ENCODE results near the gene CNTN5. TPM values are rescaled to one million over a fixed set of nuclear protein-coding genes. Genes with fewer than 3 reads are reported as not detected.

The CNTN5 gene
- total RNA-seq, 2 donors from 2014 or later, result not detected

- ATAC-seq (no peak), DNase-seq (ENCODE audit: low spot score in 2 of 2) (no peak)
- no peaks in the 10 kb centered on the region for H3K36me3 Mint-ChIP-seq
- no peak overlapping the region for H3K27ac Mint-ChIP-seq
- H3K9me3 Mint-ChIP-seq, result no peaks in the 10 kb centered on the region
Measured at GRCh38 chr11:100303897-100304296, 1283.1 kb downstream of the CNTN5 start.

GRCh38 chr11:100308202-100308601 is 1287.5 kb downstream of the CNTN5 start:
- peaks cover 14 to 17% of the 10 kb centered on the region in 2 donors for H3K9me3 Mint-ChIP-seq
- ATAC-seq, result no peak
- H3K27ac Mint-ChIP-seq, result no peak overlapping the region
- no peaks in the 10 kb centered on the region for H3K36me3 Mint-ChIP-seq
- DNase-seq (ENCODE audit: low spot score in 2 of 2), result no peak

- DNase-seq (ENCODE audit: low spot score in 2 of 2) (no peak), ATAC-seq (no peak)
- H3K36me3 Mint-ChIP-seq, result no peaks in the 10 kb centered on the region
- H3K27ac Mint-ChIP-seq, result no peak overlapping the region
- peaks cover 13 to 16% of the 10 kb centered on the region in 2 donors for H3K9me3 Mint-ChIP-seq
Measured at GRCh38 chr11:100315946-100316345, 1295.2 kb downstream of the CNTN5 start.

GRCh38 chr11:100316952-100317351 is 1296.2 kb downstream of the CNTN5 start:
- DNase-seq (ENCODE audit: low spot score in 2 of 2) (no peak), ATAC-seq (no peak)
- no peaks in the 10 kb centered on the region for H3K36me3 Mint-ChIP-seq
- H3K9me3 Mint-ChIP-seq, result peaks cover 9% of the 10 kb centered on the region in 2 donors
- H3K27ac Mint-ChIP-seq, result no peak overlapping the region

GRCh38 chr11:100319691-100320090 is 1298.9 kb downstream of the CNTN5 start:
- Mint-ChIP-seq H3K9me3 (peaks cover 0 to 6% of the 10 kb centered on the region in 2 donors), H3K36me3 (no peaks in the 10 kb centered on the region), H3K27ac (no peak overlapping the region)
- no peak for ATAC-seq
- no peak for DNase-seq (ENCODE audit: low spot score in 2 of 2)

GRCh38 chr11:100328626-100329340 is 1308.0 kb downstream of the CNTN5 start:
- peaks cover 27 to 33% of the 10 kb centered on the region in 2 donors for H3K9me3 Mint-ChIP-seq
- DNase-seq (ENCODE audit: low spot score in 2 of 2) (no peak), ATAC-seq (no peak)
- peaks cover 0 to 6% of the 10 kb centered on the region in 2 donors for H3K36me3 Mint-ChIP-seq
- no peak overlapping the region for H3K27ac Mint-ChIP-seq

- ATAC-seq (no peak), DNase-seq (ENCODE audit: low spot score in 2 of 2) (no peak)
- H3K9me3 Mint-ChIP-seq, result peaks cover 32 to 38% of the 10 kb centered on the region in 2 donors
- peaks cover 0 to 6% of the 10 kb centered on the region in 2 donors for H3K36me3 Mint-ChIP-seq
- no peak overlapping the region for H3K27ac Mint-ChIP-seq
Measured at GRCh38 chr11:100329352-100329751, 1308.6 kb downstream of the CNTN5 start.

GRCh38 chr11:100336873-100337272 is 1316.1 kb downstream of the CNTN5 start:
- peaks cover 12 to 44% of the 10 kb centered on the region in 2 donors for H3K9me3 Mint-ChIP-seq
- ATAC-seq, result no peak

GRCh38 chr11:100338144-100338840 is 1317.5 kb downstream of the CNTN5 start:
- ATAC-seq, result no peak
- DNase-seq (ENCODE audit: low spot score in 2 of 2), result no peak

More at GRCh38 chr11:100336873-100337272, 1316.1 kb downstream of the CNTN5 start:
- H3K36me3 Mint-ChIP-seq, result no peaks in the 10 kb centered on the region
- no peak for DNase-seq (ENCODE audit: low spot score in 2 of 2)
- no peak overlapping the region for H3K27ac Mint-ChIP-seq

GRCh38 chr11:100340466-100341319 is 1319.9 kb downstream of the CNTN5 start:
- ATAC-seq, result no peak
- DNase-seq (ENCODE audit: low spot score in 2 of 2), result no peak
- Mint-ChIP-seq H3K27ac (no peak overlapping the region), H3K36me3 (no peaks in the 10 kb centered on the region), H3K9me3 (peaks cover 5 to 30% of the 10 kb centered on the region in 2 donors)

More at GRCh38 chr11:100338144-100338840, 1317.5 kb downstream of the CNTN5 start:
- no peaks in the 10 kb centered on the region for H3K36me3 Mint-ChIP-seq
- H3K27ac Mint-ChIP-seq, result no peak overlapping the region
- H3K9me3 Mint-ChIP-seq, result peaks cover 8 to 39% of the 10 kb centered on the region in 2 donors

GRCh38 chr11:100353083-100353482 is 1332.3 kb downstream of the CNTN5 start:
- ATAC-seq (no peak), DNase-seq (ENCODE audit: low spot score in 2 of 2) (no peak)
- peaks cover 12 to 17% of the 10 kb centered on the region in 2 donors for H3K9me3 Mint-ChIP-seq
- H3K36me3 Mint-ChIP-seq, result no peaks in the 10 kb centered on the region
- no peak overlapping the region for H3K27ac Mint-ChIP-seq

- ATAC-seq (no peak), DNase-seq (ENCODE audit: low spot score in 2 of 2) (no peak)
- Mint-ChIP-seq H3K9me3 (peaks cover 10 to 11% of the 10 kb centered on the region in 2 donors), H3K27ac (no peak overlapping the region), H3K36me3 (no peaks in the 10 kb centered on the region)
Measured at GRCh38 chr11:100354736-100355135, 1334.0 kb downstream of the CNTN5 start.

GRCh38 chr11:100356035-100356434 is 1335.3 kb downstream of the CNTN5 start:
- H3K36me3 Mint-ChIP-seq, result no peaks in the 10 kb centered on the region
- no peak overlapping the region for H3K27ac Mint-ChIP-seq
- peaks cover 8 to 11% of the 10 kb centered on the region in 2 donors for H3K9me3 Mint-ChIP-seq
- DNase-seq (ENCODE audit: low spot score in 2 of 2), result no peak
- no peak for ATAC-seq

GRCh38 chr11:100359281-100359680 is 1338.5 kb downstream of the CNTN5 start:
- H3K9me3 Mint-ChIP-seq, result peaks cover 9 to 24% of the 10 kb centered on the region in 2 donors
- no peak for ATAC-seq
- peaks cover 0 to 2% of the 10 kb centered on the region in 2 donors for H3K36me3 Mint-ChIP-seq
- no peak overlapping the region for H3K27ac Mint-ChIP-seq
- no peak for DNase-seq (ENCODE audit: low spot score in 2 of 2)

GRCh38 chr11:100367892-100368291 is 1347.1 kb downstream of the CNTN5 start:
- DNase-seq (ENCODE audit: low spot score in 2 of 2) (no peak), ATAC-seq (no peak)
- peaks cover 0 to 4% of the 10 kb centered on the region in 2 donors for H3K36me3 Mint-ChIP-seq
- H3K27ac Mint-ChIP-seq, result no peak overlapping the region
- H3K9me3 Mint-ChIP-seq, result peaks cover 17 to 20% of the 10 kb centered on the region in 2 donors

GRCh38 chr11:100383357-100383865 is 1362.7 kb downstream of the CNTN5 start:
- H3K36me3 Mint-ChIP-seq, result peaks cover 0 to 11% of the 10 kb centered on the region in 2 donors
- H3K27ac Mint-ChIP-seq, result no peak overlapping the region
- no peak for ATAC-seq
- DNase-seq (ENCODE audit: low spot score in 2 of 2), result no peak
- H3K9me3 Mint-ChIP-seq, result peaks cover 29 to 37% of the 10 kb centered on the region in 2 donors
